Cardiac muscle cell (in vitro differentiated cells and primary cell): ENCODE measurements around the gene USP6NL. TPM values are rescaled to one million over a fixed set of nuclear protein-coding genes. Genes with fewer than 3 reads are reported as not detected.

Source experiments
- DNase-seq, 2 donors: peaks; one replicate each; pipeline versions ENCODE4 v3.0.0 to v3.0.0-alpha.2; 2010 to 2017; ENCODE audit warnings: low read depth in 1 of 2, low spot score in 1 of 2
- H3K27ac ChIP-seq: fragments of 200-600 bp; sonication (generic); 2 replicates; pipeline ENCODE4 v1.5.1; 2016
- H3K27me3 ChIP-seq: fragments of 200-600 bp; sonication (generic); 2 replicates; pipeline ENCODE4 v1.6.0; 2016; ENCODE audit warnings: control low read depth
- H3K36me3 ChIP-seq: fragments of 200-600 bp; sonication (generic); 2 replicates; pipeline ENCODE4 v1.5.1; 2016; ENCODE audit warnings: control low read depth
- H3K4me1 ChIP-seq: fragments of 200-600 bp; sonication (generic); 2 replicates; pipeline ENCODE4 v1.8.1; 2017; ENCODE audit warnings: low read depth, mild to moderate bottlenecking, mixed run types
- H3K4me3 ChIP-seq: fragments of 200-600 bp; sonication (generic); 2 replicates; pipeline ENCODE4 v1.5.1; 2016; ENCODE audit warnings: mild to moderate bottlenecking
- H3K9me3 ChIP-seq: fragments of 200-600 bp; sonication (generic); 2 replicates; pipeline ENCODE4 v1.5.1; 2017; ENCODE audit warnings: low read depth, mild to moderate bottlenecking, control low read depth
- CTCF ChIP-seq: IDR thresholded peaks from 2 replicates; pipeline ENCODE4 v1.5.1; 2012; ENCODE audit warnings: low read depth, mild to moderate bottlenecking, low read length
- polyA plus RNA-seq: library from polyadenylated mRNA; unstranded; fragments of >200 nt; fragmentation: Nextera tagmentation; extraction: Ambion mirVana; gene quantifications from 2 replicates; pipeline ENCODE4 v1.2.1, GENCODE V29; 2016
- total RNA-seq: library from RNA; depleted of rRNA; stranded (reverse); fragments of >200 nt; gene quantifications from 2 replicates; pipeline ENCODE4 v1.2.3, GENCODE V29; 2016

Gene USP6NL
- total RNA-seq (21.2 and 25.4 TPM in 2 replicates), polyA plus RNA-seq (12.1 and 13.6 TPM in 2 replicates)

GRCh38 chr10:11611248-11612020 is at the start of gene USP6NL:
Gene USP6NL (minus strand): TSS chr10:11611650. CDS start chr10:11597634, 14,016 bp downstream.
- no peaks in the 10 kb centered on the region for H3K36me3 ChIP-seq
- peak within 1 kb of the TSS; percentile 100 for H3K4me3 ChIP-seq
- H3K27me3 ChIP-seq: no peaks in the 10 kb centered on the region
- peak within 1 kb of the TSS; percentile 94 for H3K27ac ChIP-seq
- no peak for TF ChIP-seq CTCF
- no peaks in the 10 kb centered on the region for H3K9me3 ChIP-seq
- peak; percentile 89 to 95 for DNase-seq
- H3K4me1 ChIP-seq: peaks cover 10% of the 10 kb centered on the region

GRCh38 chr10:11658801-11659368 is 47.4 kb upstream of the USP6NL start:
- peaks cover 3% of the 10 kb centered on the region for H3K4me1 ChIP-seq
- H3K9me3 ChIP-seq: no peaks in the 10 kb centered on the region
- no peak overlapping the region for H3K4me3 ChIP-seq
- no peak for DNase-seq
- H3K27ac ChIP-seq: no peak overlapping the region
- H3K36me3 ChIP-seq: no peaks in the 10 kb centered on the region
- no peak for TF ChIP-seq CTCF
- H3K27me3 ChIP-seq: no peaks in the 10 kb centered on the region

GRCh38 chr10:11655836-11656235 is 44.4 kb upstream of the USP6NL start:
- no peaks in the 10 kb centered on the region for H3K9me3 ChIP-seq
- H3K4me1 ChIP-seq: no peaks in the 10 kb centered on the region
- no peak for DNase-seq
- no peak for TF ChIP-seq CTCF
- H3K27ac ChIP-seq: no peak overlapping the region
- no peaks in the 10 kb centered on the region for H3K36me3 ChIP-seq
- peaks cover 3% of the 10 kb centered on the region for H3K27me3 ChIP-seq
- H3K4me3 ChIP-seq: no peak overlapping the region

- no peak for TF ChIP-seq CTCF
- no peaks in the 10 kb centered on the region for H3K9me3 ChIP-seq
- H3K27ac ChIP-seq: no peak overlapping the region
- no peaks in the 10 kb centered on the region for H3K4me1 ChIP-seq
- no peak for DNase-seq
- peaks cover 3% of the 10 kb centered on the region for H3K27me3 ChIP-seq
- H3K36me3 ChIP-seq: no peaks in the 10 kb centered on the region
- H3K4me3 ChIP-seq: no peak overlapping the region
Observed at GRCh38 chr10:11654659-11655058, 43.2 kb upstream of the USP6NL start.

GRCh38 chr10:11653758-11654471 is 42.5 kb upstream of the USP6NL start:
- H3K4me3 ChIP-seq: no peak overlapping the region
- H3K27ac ChIP-seq: no peak overlapping the region
- no peak for TF ChIP-seq CTCF
- H3K4me1 ChIP-seq: no peaks in the 10 kb centered on the region
- no peaks in the 10 kb centered on the region for H3K36me3 ChIP-seq
- peaks cover 3% of the 10 kb centered on the region for H3K27me3 ChIP-seq
- no peaks in the 10 kb centered on the region for H3K9me3 ChIP-seq
- no peak for DNase-seq
